GM19099 (cell line): ENCODE measurements around the gene WDR36.

Experiments
- POLR2A ChIP-seq: IDR thresholded peaks from 3 replicates; pipeline ENCODE4 v1.6.1; 2011; ENCODE audit warnings: low read depth; ENCODE audit not compliant: insufficient read length; ENCODE audit errors: extremely low read depth

Gene WDR36

DNA sequence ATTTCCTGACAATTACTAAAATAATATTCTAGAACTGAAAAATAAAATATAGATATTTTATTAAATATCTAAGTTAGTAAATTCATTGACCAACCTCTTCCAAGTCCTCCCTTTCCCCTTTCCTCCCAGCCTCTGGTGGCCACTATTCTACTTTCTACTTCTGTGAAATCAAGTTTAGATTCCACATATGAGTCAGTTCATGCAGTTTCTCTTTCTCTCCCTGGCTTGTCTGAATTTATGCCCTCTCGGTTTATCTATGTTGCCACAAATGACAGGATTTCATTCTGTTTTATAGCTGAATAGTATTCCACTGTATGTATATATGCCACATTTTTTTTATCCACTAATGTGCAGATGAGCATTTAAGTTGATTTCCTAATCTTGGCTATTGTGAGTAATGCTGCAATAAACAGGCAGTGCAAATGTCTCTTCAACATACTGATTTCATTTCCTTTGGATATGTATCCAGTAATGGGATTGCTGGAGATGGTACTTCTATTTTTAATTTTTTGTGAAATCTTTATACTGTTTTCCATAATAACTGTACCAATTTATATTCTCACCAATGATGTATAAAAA lies 52.3 kb downstream of the WDR36 start:
- no peak for TF ChIP-seq POLR2A

DNA sequence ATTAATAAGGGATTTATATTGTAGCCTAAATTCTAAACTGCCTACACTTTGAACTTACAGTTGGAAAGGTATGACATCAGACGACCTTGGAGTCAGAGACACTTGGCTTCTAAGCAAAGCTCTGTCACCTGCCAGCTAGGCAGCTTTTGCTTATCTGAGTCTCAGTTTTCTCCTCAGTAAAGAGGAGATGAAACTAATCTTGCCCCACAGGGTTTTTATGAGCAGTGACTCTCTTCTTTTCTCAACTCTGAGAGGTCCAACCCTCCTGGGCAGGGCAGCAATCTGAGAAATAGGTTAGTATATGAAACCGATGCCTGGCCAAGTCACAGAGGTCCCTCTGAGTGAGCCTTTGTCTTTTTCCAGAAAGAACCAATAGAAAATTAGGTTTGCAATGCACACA lies 53.9 kb downstream of the WDR36 start:
- TF ChIP-seq POLR2A, result no peak

DNA sequence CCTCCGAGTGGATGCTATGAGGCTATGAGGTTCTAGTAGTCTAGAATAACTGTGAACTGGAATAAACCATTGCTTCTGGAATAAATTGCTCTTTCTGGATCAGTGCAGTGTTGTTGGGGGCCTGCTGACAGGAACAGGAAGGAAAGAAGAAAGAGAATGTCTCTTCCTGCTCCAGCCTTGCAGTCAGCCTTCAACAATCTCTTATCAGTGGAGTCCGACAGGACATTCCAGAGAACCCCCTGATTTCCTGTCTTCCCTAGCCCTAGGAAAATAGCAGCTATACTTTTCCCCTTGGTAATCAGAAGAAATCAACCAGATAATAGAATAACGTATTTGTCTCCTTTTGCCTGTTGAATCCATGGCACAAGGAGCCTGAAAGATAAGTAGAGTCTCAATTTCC lies 55.4 kb downstream of the WDR36 start:
- TF ChIP-seq POLR2A, result no peak

DNA sequence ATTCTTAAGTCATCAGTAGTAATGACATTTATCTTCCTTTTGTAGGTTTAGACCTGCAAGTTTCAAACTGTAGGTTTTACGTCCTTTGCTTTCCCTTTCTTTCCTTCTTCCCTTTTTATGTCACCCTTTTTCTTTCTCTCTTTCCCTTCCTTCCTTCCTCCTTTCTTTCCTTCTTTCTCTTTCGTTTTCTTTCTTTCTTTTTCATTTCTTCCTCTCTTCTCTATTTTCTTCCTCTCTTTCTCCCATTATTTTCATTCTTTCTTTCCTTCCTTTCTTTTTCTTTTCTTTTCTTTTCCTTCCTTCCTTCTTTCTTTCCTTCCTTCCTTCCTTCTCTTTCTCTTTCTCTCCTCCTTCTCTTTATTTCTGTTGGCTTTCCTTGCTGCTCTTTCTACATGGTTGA lies 59.9 kb downstream of the WDR36 start:
- no peak for TF ChIP-seq POLR2A

DNA sequence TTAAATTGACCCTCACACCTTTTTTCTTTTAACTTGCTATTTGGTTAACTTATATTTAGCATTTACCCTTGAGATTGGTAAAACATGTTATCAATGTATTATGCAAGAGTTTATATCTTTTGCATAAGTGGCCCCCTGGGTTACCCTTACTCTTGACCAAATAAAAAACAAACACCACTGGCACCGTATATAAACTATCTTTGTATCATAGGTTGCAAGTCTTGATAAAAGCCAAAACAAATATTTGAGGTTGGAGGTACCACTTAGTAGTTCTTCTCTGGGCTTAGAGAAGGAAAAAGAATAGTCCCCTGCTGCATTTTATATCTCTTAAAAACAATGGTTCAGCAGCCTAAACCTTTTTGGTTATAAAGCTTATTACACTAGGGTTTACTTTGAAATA lies 61.3 kb downstream of the WDR36 start:
- TF ChIP-seq POLR2A, result no peak

DNA sequence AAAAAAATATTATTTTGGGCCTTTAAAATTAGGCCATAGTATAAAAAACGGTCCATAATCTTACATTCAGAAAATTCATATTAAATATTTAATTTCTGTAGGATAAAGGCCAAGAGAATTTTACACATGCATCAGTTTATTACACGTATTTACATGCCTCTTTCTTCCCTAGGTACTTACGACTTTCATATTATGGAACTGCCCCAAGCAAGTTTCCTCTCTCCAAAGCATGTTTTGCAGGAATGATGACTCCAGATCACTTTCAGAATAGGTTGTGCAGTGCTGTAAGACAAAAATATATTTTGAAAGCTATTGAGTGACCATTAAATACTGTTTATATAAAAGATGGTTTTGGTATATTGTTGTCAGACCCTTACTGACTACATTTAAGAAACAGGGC lies 61.8 kb downstream of the WDR36 start:
- no peak for TF ChIP-seq POLR2A

DNA sequence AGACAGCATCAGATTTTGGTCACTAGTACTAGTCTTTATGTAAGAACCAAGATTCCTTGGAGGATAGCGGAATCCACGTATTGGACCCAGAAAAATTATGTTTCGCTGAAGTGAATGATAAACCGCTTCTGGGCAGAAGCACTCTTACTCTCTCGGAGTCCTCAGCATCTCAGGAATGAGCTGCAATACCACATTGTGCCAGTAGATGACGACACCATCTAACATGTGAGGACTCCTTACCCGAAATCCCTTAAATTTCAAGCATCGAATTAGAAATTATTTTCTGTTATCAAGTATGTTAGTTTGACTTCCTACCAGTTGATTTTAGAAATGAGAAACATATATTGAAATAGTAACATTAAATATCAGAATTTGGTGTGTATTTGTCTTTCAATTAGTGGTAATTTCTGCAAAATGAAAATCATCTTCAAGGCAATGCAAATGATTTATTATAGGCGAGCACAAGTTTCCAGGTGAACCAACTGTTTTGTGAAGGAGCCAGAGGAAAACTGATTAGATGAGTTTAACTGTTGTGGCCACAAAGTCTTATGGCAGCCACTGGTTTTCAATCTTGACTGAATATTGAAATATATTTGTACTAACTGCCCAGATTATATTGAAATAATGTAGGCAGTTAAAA lies 66.1 kb downstream of the WDR36 start:
- no peak for TF ChIP-seq POLR2A

DNA sequence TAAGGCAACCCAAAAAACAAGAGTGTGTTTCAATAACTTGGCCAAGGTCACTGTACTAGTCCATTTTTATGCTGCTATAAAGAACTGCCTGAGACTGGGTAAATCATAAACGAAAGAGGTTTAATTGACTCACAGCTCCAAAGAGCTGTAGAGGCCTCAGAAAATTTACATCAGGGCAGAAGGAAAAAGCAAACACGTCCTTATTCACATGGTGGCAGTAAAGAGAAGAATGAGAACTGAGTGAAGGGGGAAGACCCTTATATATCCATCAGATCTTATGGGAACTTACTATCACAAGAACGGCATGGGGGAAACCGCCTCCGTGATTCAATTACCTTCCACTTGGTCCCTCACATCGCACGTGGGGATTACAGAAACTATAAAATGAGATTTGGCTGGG lies 67.7 kb downstream of the WDR36 start:
- TF ChIP-seq POLR2A, result no peak

DNA sequence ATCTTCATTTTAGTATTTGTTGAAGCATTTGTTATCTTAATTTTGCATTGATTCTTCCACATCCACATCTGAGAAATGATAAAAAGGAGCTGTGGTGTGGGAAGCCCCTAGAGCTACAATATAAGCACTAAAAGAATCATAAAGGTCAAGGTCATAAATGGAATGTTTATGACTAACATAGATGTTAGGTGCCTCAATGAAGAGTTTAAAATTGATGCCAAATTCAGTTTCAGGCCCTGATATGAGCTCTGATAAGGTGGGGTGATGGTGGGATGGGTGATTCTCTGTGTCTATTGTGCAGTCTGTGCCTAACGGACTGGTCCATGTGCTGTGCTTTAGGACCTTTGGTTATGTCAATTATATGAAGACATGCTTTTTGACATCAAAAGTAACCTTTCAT lies 70.9 kb downstream of the WDR36 start:
- TF ChIP-seq POLR2A, result no peak

DNA sequence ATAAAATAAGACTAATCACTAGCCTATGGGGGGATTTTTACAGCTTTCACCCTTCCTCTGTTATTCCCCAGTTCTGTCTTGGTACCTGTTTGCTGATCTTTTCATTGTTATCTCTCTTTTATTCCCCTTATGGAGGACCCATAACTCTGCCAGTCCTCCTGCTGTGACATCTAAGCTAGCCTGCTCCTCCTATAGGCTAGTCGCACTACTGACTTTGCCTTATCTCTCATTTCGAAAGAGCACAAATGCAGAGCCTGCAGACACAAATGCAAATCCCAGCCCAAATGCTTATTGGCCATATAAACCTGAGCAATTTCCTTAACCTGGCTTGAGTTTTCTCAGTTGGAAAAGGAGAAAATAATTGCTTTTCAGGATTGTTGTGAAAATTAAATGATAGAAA lies 72.9 kb downstream of the WDR36 start:
- no peak for TF ChIP-seq POLR2A

DNA sequence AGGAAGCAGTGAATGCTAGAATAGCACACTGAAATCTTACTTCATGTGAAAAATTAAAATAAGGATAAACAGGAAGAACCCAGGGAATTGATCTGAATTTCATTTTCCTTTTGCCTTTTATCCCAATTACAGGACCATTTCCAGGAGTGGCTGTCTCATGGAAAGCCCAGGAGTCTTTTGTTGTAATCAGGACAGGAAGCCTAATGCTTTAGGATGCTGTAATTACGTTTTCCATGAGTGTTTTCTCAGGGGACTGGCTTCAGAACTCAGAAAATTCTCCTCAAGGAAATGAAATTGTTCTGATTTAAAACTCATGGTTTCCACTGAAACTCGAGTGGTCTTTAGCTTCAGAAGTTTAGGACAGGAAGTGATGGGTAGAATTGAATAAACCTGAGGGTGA lies 75.4 kb downstream of the WDR36 start:
- no peak for TF ChIP-seq POLR2A

DNA sequence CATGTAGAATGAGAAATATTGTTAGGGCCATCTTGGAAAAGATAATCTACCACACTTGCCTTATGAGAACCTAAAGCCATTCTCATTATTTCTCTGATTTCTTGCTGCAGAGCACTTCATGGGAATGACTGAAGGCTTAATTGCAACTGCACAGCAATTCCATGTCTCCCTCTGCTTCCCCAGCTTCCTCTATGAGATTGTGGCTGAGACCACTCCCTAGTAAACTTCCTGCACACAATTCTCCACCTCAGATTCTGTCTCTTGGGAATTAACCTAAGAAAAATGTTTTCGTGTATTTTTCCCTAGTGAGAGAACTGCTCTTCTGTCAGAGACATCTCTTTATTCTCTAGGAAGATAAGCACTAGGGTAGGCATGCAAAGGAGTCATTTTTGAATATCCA lies 76.5 kb downstream of the WDR36 start:
- TF ChIP-seq POLR2A, result no peak

DNA sequence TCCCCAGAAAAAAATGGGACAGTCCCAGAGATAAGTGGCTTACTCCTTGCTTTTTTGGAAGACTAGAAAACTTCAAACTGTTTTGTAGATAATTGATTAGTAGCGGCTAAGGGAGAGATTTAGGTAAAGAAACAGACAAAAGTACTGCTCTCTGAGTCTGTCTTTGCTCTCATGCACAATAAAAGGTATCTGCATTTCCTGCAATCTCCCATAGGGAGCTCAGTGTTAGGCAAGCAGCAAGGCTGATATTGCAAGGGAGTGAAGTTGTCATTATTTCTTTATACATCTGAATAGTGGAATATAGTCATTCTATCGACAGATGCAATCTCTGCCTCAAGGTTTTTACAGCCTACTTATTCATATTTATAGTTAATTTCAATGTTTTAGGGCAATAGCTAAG lies 77.1 kb downstream of the WDR36 start:
- TF ChIP-seq POLR2A, result no peak

DNA sequence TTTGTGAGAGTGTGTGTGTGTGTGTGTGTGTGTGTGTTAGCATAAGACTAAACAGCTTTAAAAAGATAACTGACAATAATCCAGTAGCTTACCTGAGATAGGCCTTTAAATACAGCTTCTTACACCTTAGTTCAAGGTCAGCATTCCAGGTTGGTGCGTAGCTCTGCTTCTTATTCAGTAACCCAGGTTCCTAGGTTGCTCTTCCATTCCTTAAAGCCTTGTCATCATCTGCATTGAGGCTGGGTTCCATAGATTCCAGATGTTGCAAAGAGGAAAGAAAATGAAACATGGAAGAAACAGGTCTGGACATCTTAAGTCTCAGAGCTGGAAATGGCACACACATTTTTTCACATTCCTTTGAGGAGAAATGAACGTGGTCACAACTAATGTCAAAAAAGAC lies 78.1 kb downstream of the WDR36 start:
- TF ChIP-seq POLR2A, result no peak

DNA sequence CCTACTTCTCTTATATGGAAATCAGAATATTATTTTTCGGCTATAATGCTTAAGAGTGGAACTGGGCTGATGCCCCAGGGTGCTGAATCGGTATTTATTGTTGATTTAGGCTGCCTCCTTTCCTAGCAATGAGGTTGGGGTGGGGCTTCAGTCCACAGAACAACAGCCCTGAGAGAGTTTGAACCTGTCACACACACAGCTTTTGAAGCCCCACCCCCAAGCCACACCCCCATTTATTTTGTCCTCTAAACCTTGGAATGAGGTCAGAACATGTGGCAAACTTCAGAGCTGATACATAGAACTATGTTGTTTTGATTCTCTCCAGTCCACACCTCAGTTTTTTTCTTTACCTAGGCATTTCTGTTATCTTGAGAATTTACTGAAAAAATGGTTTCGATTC lies 80.4 kb downstream of the WDR36 start:
- no peak for TF ChIP-seq POLR2A

DNA sequence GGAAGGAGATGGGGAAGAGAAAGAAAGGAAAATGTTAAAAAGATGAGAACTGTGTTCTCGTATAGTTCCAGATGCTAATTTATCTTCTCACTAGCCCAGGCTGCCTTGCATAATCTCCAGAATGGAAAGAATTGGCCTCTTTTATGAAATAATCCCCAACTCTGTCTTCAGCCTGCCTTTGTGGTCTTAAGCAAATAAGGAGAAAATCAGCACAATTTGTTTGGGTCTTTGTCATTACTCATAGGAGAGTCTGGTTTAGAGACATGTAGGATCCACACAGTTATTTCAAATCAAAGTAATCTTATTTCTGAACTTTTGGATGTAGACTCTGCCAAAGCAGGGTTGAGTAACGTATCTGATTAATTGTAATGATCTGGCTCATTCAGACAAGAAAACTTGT lies 81.3 kb downstream of the WDR36 start:
- TF ChIP-seq POLR2A, result no peak
